IMR-90 (cell line): ENCODE results near the gene BTBD9. TPM values are rescaled to one million over a fixed set of nuclear protein-coding genes. Genes with fewer than 3 reads are reported as not detected.
A peak's percentile ranks its signal among the peaks of the same experiment; 100 is the strongest.

Experiments
- ATAC-seq: fragments of 200-7000 bp; cut with Tn5 transposase; 2 replicates; pipeline ENCODE4 v1.9.1; 2020; ENCODE audit warnings: low read depth, mild to moderate bottlenecking, moderate library complexity
- BruUV-seq: library from RNA; stranded (reverse); fragments of 400-500 nt; replicated peaks from 2 replicates; lab custom pipeline; 2021; lab: Mats Ljungman, UMichigan
- CTCF ChIA-PET: fragments of 300-600 bp; formaldehyde crosslinking; extraction: SDS; loops from one replicate; lab custom pipeline; 2021; ENCODE audit warnings: antibody characterized with exemption; lab: Yijun Ruan, JAX
- POLR2A ChIA-PET: fragments of 300-600 bp; sonication (Branson Sonifier 250); formaldehyde crosslinking; loops from one replicate; lab custom pipeline; 2022; ENCODE audit warnings: antibody characterized with exemption; ENCODE audit not compliant: unreplicated experiment; lab: Charles Lee
- DNase-seq: peaks from one replicate; pipeline ENCODE4 v3.0.0; 2013
- H2AFZ ChIP-seq: replicated peaks from 2 replicates; pipeline ENCODE3; 2013; ENCODE audit warnings: low read length, mild to moderate bottlenecking; ENCODE audit not compliant: poor library complexity
- H2AK5ac ChIP-seq: 2 replicates; pipeline ENCODE4 v1.6.1; 2013; ENCODE audit warnings: low read depth, low read length, inconsistent platforms
- H2AK9ac ChIP-seq: replicated peaks from 2 replicates; pipeline ENCODE3; 2013; ENCODE audit warnings: mild to moderate bottlenecking, low read depth, low read length, moderate library complexity; ENCODE audit not compliant: poor library complexity
- H2BK120ac ChIP-seq: 2 replicates; pipeline ENCODE4 v1.6.1; 2013; ENCODE audit warnings: low read depth, low read length, inconsistent platforms
- H2BK15ac ChIP-seq: 3 replicates; pipeline ENCODE4 v1.6.1; 2013; ENCODE audit warnings: low read depth, low read length, inconsistent platforms
- H2BK20ac ChIP-seq: 2 replicates; pipeline ENCODE4 v1.6.1; 2013; ENCODE audit warnings: low read depth, mild to moderate bottlenecking, inconsistent platforms, low read length, moderate library complexity
- H2BK5ac ChIP-seq: 2 replicates; pipeline ENCODE4 v1.6.1; 2013; ENCODE audit warnings: mild to moderate bottlenecking, low read depth, low read length, inconsistent platforms; ENCODE audit not compliant: poor library complexity, severe bottlenecking
- H3K14ac ChIP-seq: replicated peaks from 2 replicates; pipeline ENCODE4 v1.6.1; 2013; ENCODE audit warnings: low read depth, low read length, inconsistent platforms
- H3K18ac ChIP-seq: 2 replicates; pipeline ENCODE4 v1.6.1; 2013; ENCODE audit warnings: low read depth, low read length, control low read depth
- H3K23ac ChIP-seq: 2 replicates; pipeline ENCODE4 v1.6.1; 2013; ENCODE audit warnings: low read depth, low read length, inconsistent platforms
- H3K27ac ChIP-seq: 2 replicates; pipeline ENCODE4 v1.5.1; 2013; ENCODE audit warnings: mild to moderate bottlenecking, control low read depth, low read length; ENCODE audit not compliant: insufficient read depth
- H3K27me3 ChIP-seq: 2 replicates; pipeline ENCODE4 v1.6.1; 2013; ENCODE audit warnings: low read length; ENCODE audit not compliant: control insufficient read depth, insufficient read depth
- H3K36me3 ChIP-seq: 2 replicates; pipeline ENCODE4 v1.6.1; 2013; ENCODE audit warnings: low read length, mixed read lengths; ENCODE audit not compliant: control insufficient read depth, insufficient read depth
- H3K4ac ChIP-seq: 2 replicates; pipeline ENCODE4 v1.6.1; 2013; ENCODE audit warnings: low read depth, low read length, inconsistent platforms
- H3K4me1 ChIP-seq: 2 replicates; pipeline ENCODE4 v1.6.1; 2013; ENCODE audit warnings: low read length, mixed read lengths; ENCODE audit not compliant: control insufficient read depth, insufficient read depth
- H3K4me2 ChIP-seq: 2 replicates; pipeline ENCODE4 v1.6.1; 2013; ENCODE audit warnings: low read depth, mild to moderate bottlenecking, control low read depth, low read length, moderate library complexity
- H3K4me3 ChIP-seq: 2 replicates; pipeline ENCODE4 v1.5.1; 2013; ENCODE audit warnings: low read depth, mild to moderate bottlenecking, control low read depth, low read length, moderate library complexity; ENCODE audit not compliant: insufficient read depth
- H3K56ac ChIP-seq: 2 replicates; pipeline ENCODE4 v1.6.1; 2013; ENCODE audit warnings: low read length, inconsistent platforms; ENCODE audit not compliant: insufficient read depth; ENCODE audit errors: extremely low read depth
- H3K79me1 ChIP-seq, 2 experiments: 2 replicates each; pipeline ENCODE4 v1.6.1; 2013; ENCODE audit warnings: low read length in 2 of 2, inconsistent platforms in 1 of 2, low read depth in 1 of 2
- H3K9ac ChIP-seq: 2 replicates; pipeline ENCODE4 v1.6.1; 2013; ENCODE audit warnings: low read depth, low read length, control low read depth
- H3K9me1 ChIP-seq: 2 replicates; pipeline ENCODE4 v1.6.1; 2013; ENCODE audit warnings: low read length, inconsistent platforms; ENCODE audit not compliant: insufficient read depth
- H3K9me3 ChIP-seq: 2 replicates; pipeline ENCODE4 v1.6.1; 2013; ENCODE audit warnings: low read length; ENCODE audit not compliant: control insufficient read depth, insufficient read depth
- H4K20me1 ChIP-seq: 2 replicates; pipeline ENCODE4 v1.6.1; 2013; ENCODE audit warnings: low read length, inconsistent platforms; ENCODE audit not compliant: insufficient read depth
- H4K5ac ChIP-seq: 2 replicates; pipeline ENCODE4 v1.6.1; 2013; ENCODE audit warnings: mild to moderate bottlenecking, low read depth, low read length, control low read depth
- H4K8ac ChIP-seq, 2 experiments: 2 replicates each; pipeline ENCODE4 v1.6.1; 2013; ENCODE audit warnings: low read depth in 2 of 2, low read length in 2 of 2, control low read depth in 1 of 2, inconsistent platforms in 1 of 2
- H4K91ac ChIP-seq: 2 replicates; pipeline ENCODE4 v1.6.1; 2013; ENCODE audit warnings: low read depth, low read length, inconsistent platforms; ENCODE audit not compliant: insufficient read depth
- FOS ChIP-seq: fragments of 150-350 bp; IDR thresholded peaks from 2 replicates; pipeline ENCODE4 v1.6.1; 2016; ENCODE audit warnings: low read depth, low read length
- MAFK ChIP-seq: IDR thresholded peaks from 2 replicates; pipeline ENCODE4 v1.6.1; 2012; ENCODE audit warnings: low read depth, low read length, improper control_type of control experiment
- MAZ ChIP-seq: IDR thresholded peaks from 2 replicates; pipeline ENCODE4 v1.6.1; 2012; ENCODE audit warnings: low read depth, mild to moderate bottlenecking, low read length, improper control_type of control experiment, moderate library complexity, borderline replicate concordance
- WGBS, 2 experiments: methylation state at CpG; one replicate each; pipeline versions ENCODE4 v1.1.5 to v1.1.7; 2013; ENCODE audit warnings: missing lambda C conversion rate in 2 of 2; ENCODE audit not compliant: insufficient read length in 1 of 2; ENCODE audit errors: extremely low coverage in 2 of 2; 5-methylcytosine and 5-hydroxymethylcytosine counted together
- dilution Hi-C: fragments of 300-500 bp; cut with HindIII; formaldehyde crosslinking; loops from one replicate; pipeline ENCODE4 v1.14.3; 2018; ENCODE audit warnings: low sequenced_read_pairs; ENCODE audit not compliant: unreplicated experiment
- in situ Hi-C: fragments of 300-500 bp; cut with MboI; formaldehyde crosslinking; loops from 3 replicates; pipeline ENCODE4 v1.14.3; 2019; ENCODE audit warnings: low sequenced_read_pairs, inconsistent platforms, mixed read lengths
- intact Hi-C: fragments of 100-400 bp; cut with micrococcal nuclease; formaldehyde crosslinking; loops from 2 replicates; pipeline ENCODE4 v1.10.0; 2022
- polyA plus RNA-seq, 3 experiments: library from polyadenylated mRNA; depleted of rRNA; stranded (reverse); fragments of >200 nt; gene quantifications; 2 replicates each; pipeline ENCODE4 v1.2.3, GENCODE V29; 2012; ENCODE audit warnings: low replicate concordance in 1 of 3
- total RNA-seq: library from RNA; depleted of rRNA; stranded (reverse); fragments of >200 nt; gene quantifications from 2 replicates; pipeline ENCODE4 v1.2.3, GENCODE V29; 2012

BTBD9 gene
- total and polyA plus RNA-seq, 2 of the 4 experiments (the other 2 are of a cell fraction) = 4.1 to 22.0 TPM

DNA sequence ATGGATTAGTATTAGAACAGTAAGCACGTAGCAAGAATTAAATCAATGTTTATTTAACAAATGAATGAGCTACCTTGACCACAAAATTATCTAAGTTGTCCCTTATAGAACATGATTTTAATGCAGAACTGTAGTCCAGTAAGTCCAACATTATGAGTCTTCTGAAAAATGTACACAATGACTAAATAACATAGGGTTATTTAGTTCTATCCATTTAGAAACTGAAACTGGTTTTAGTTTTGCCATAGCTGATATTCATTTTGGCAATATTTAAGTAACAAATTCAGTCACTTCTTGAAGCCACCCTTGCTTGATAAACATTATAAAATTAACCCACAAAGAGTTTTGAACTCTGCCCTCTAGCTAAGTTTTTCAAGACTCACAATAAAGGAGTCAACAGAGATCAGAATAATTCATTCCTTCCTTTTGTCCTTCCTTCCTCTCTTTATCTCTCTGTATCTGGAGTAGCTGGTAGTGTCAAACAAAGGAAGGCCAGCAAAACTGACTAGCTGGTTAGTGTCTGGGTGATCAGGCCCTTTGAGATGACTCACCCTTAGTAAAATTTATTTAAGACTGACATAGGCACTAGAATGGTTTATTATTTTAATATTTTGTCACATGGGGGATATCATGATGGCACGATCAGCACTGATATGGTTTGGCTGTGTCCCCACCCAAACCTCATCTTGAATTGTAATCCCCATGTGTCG, 115.1 kb downstream of the BTBD9 start:
- Histone ChIP-seq H2AFZ (no peak overlapping the region), H2BK120ac (no peak overlapping the region), H3K18ac (no peak overlapping the region), H3K9ac (no peak overlapping the region), H3K23ac (no peak overlapping the region), H3K9me1 (no peaks in the 10 kb centered on the region), H3K27ac (no peak overlapping the region), H2AK5ac (no peak overlapping the region), H2AK9ac (no peak overlapping the region), H3K14ac (no peak overlapping the region), H3K4me3 (no peak overlapping the region), H3K56ac (no peak overlapping the region), H4K91ac (no peak overlapping the region), H3K4ac (no peak overlapping the region), H3K4me1 (peaks cover 5% of the 10 kb centered on the region), H3K27me3 (no peaks in the 10 kb centered on the region), H3K9me3 (peaks cover 2% of the 10 kb centered on the region; the same call in 1 of the 2 replicates), H3K79me1 (no peaks in the 10 kb centered on the region), H4K8ac (no peak overlapping the region), H2BK15ac (no peak overlapping the region), H4K5ac (no peak overlapping the region), H3K4me2 (no peak overlapping the region; the same call in 1 of the 2 replicates), H4K20me1 (no peaks in the 10 kb centered on the region), H2BK20ac (no peak overlapping the region), H2BK5ac (no peak overlapping the region), H3K36me3 (0 out of 2 replicates have a peak, but pooled peaks cover 2% of the 10 kb centered on the region)
- ChIA-PET CTCF (no interaction called here), POLR2A (no interaction called here)
- no TSS peak for BruUV-seq
- dilution Hi-C loops = no loop called here
- in situ Hi-C loops = no loop called here
- DNase-seq = peak; percentile 52
- intact Hi-C loops = no loop called here
- ATAC-seq = peak; percentile 80
- WGBS, 2 experiments = no CpG with 5 or more reads among the region's 3 CpGs
- TF ChIP-seq FOS (peak; percentile 60; the same call in 1 of the 2 replicates), MAZ (no peak), MAFK (no peak)
